Gastroesophageal sphincter (tissue), 3 donors: Measurements from ENCODE around the gene SYNGR1.

Experiments used
- EP300 ChIP-seq: sonication (generic); formaldehyde crosslinking; IDR thresholded peaks from one replicate; pipeline ENCODE4 v1.6.1; 2017; ENCODE audit warnings: antibody characterized with exemption, mild to moderate bottlenecking
- POLR2A ChIP-seq, 2 donors: fragments of 450-650 bp; IDR thresholded peaks; one replicate each; pipeline ENCODE4 v1.6.1; 2017; ENCODE audit warnings: antibody characterized with exemption in 2 of 2, mild to moderate bottlenecking in 2 of 2, moderate library complexity in 1 of 2
- POLR2AphosphoS5 ChIP-seq: sonication (generic); formaldehyde crosslinking; IDR thresholded peaks from one replicate; pipeline ENCODE4 v1.6.1; 2017; ENCODE audit warnings: antibody characterized with exemption
- TF ChIP-seq, protein P1 (sequence below), 4 experiments: fragments of 200-600 bp in 2 of 4; fragments of 450-650 bp in 2 of 4; sonication (generic) in 1 of 4; IDR thresholded peaks; one replicate each; pipeline ENCODE4 v1.5.1; 2017 to 2019; ENCODE audit warnings: antibody characterized with exemption in 4 of 4, mild to moderate bottlenecking in 2 of 4, moderate library complexity in 2 of 4

GRCh38 chr22:39365492-39365780 is 15.6 kb downstream of the SYNGR1 start:
- TF ChIP-seq, protein P1, sequence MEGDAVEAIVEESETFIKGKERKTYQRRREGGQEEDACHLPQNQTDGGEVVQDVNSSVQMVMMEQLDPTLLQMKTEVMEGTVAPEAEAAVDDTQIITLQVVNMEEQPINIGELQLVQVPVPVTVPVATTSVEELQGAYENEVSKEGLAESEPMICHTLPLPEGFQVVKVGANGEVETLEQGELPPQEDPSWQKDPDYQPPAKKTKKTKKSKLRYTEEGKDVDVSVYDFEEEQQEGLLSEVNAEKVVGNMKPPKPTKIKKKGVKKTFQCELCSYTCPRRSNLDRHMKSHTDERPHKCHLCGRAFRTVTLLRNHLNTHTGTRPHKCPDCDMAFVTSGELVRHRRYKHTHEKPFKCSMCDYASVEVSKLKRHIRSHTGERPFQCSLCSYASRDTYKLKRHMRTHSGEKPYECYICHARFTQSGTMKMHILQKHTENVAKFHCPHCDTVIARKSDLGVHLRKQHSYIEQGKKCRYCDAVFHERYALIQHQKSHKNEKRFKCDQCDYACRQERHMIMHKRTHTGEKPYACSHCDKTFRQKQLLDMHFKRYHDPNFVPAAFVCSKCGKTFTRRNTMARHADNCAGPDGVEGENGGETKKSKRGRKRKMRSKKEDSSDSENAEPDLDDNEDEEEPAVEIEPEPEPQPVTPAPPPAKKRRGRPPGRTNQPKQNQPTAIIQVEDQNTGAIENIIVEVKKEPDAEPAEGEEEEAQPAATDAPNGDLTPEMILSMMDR (IDR thresholded peaks at IDR 0.05) = no peak
- no peak for TF ChIP-seq POLR2A (IDR thresholded peaks at IDR 0.05)
- no peak for TF ChIP-seq EP300
- TF ChIP-seq POLR2AphosphoS5 = no peak
